ENCODE data around the gene IL11RA.

The IL11RA gene

GRCh38 chr9:34651876-34652601 is at the start of gene IL11RA:
Gene IL11RA, plus strand, starts transcription at chr9:34652185. Its CDS starts 3,033 bp downstream, at chr9:34655218.
- DNase-seq (ENCODE audit: low read depth): peak; percentile 41
- peak within 1 kb of the TSS; percentile 45 for H3K4me3 ChIP-seq (ENCODE audit: low read depth, low read length)

- no peak for DNase-seq (ENCODE audit: low read depth)
- no peak overlapping the region for H3K4me3 ChIP-seq (ENCODE audit: low read depth, low read length)
These were observed 48.3 kb upstream of the IL11RA start for GRCh38 chr9:34603610-34604231.

GRCh38 chr9:34606190-34606589 is 45.8 kb upstream of the IL11RA start:
- no peak overlapping the region for H3K4me3 ChIP-seq (ENCODE audit: low read depth, low read length)
- DNase-seq (ENCODE audit: low read depth): no peak

GRCh38 chr9:34606905-34607304 is 45.1 kb upstream of the IL11RA start:
- DNase-seq (ENCODE audit: low read depth): no peak
- no peak overlapping the region for H3K4me3 ChIP-seq (ENCODE audit: low read depth, low read length)

- no peak for DNase-seq (ENCODE audit: low read depth)
- H3K4me3 ChIP-seq (ENCODE audit: low read depth, low read length): no peak overlapping the region
These were observed 44.7 kb upstream of the IL11RA start for GRCh38 chr9:34607331-34607730.

- peak overlapping the region; percentile 71 for H3K4me3 ChIP-seq (ENCODE audit: low read depth, low read length)
- DNase-seq (ENCODE audit: low read depth): no peak
These were observed 41.4 kb upstream of the IL11RA start for GRCh38 chr9:34610434-34611206.

- DNase-seq (ENCODE audit: low read depth): no peak
- peak overlapping the region; percentile 71 for H3K4me3 ChIP-seq (ENCODE audit: low read depth, low read length)
These were observed 40.7 kb upstream of the IL11RA start for GRCh38 chr9:34611251-34611810.

GRCh38 chr9:34611811-34612787 is 39.9 kb upstream of the IL11RA start, which contains the start of gene RPP25L:
Gene RPP25L, minus strand, starts transcription at chr9:34612097. Its CDS starts 801 bp downstream, at chr9:34611296.
- DNase-seq (ENCODE audit: low read depth): peak; percentile 32
- peak within 1 kb of the TSS; percentile 71 for H3K4me3 ChIP-seq (ENCODE audit: low read depth, low read length)

- no peak for DNase-seq (ENCODE audit: low read depth)
These were observed 39.1 kb upstream of the IL11RA start for GRCh38 chr9:34612788-34613390.

GRCh38 chr9:34615132-34615531 is 36.9 kb upstream of the IL11RA start:
- no peak overlapping the region for H3K4me3 ChIP-seq (ENCODE audit: low read depth, low read length)
- DNase-seq (ENCODE audit: low read depth): no peak

More at GRCh38 chr9:34612788-34613390, 39.1 kb upstream of the IL11RA start:
- peak overlapping the region; percentile 71 for H3K4me3 ChIP-seq (ENCODE audit: low read depth, low read length)

GRCh38 chr9:34620061-34620994 is 31.7 kb upstream of the IL11RA start, which contains the start of gene DCTN3:
Gene DCTN3, minus strand, starts transcription at chr9:34620495. Its CDS starts 31 bp downstream, at chr9:34620464.
- peak within 1 kb of the TSS; percentile 85 for H3K4me3 ChIP-seq (ENCODE audit: low read depth, low read length)
- DNase-seq (ENCODE audit: low read depth): peak; percentile 78

- H3K4me3 ChIP-seq (ENCODE audit: low read depth, low read length): no peak overlapping the region
- DNase-seq (ENCODE audit: low read depth): no peak
These were observed 28.4 kb upstream of the IL11RA start for GRCh38 chr9:34623374-34624235.

GRCh38 chr9:34624475-34625185 is 27.4 kb upstream of the IL11RA start:
- H3K4me3 ChIP-seq (ENCODE audit: low read depth, low read length): no peak overlapping the region
- no peak for DNase-seq (ENCODE audit: low read depth)

GRCh38 chr9:34625186-34625486 is 26.8 kb upstream of the IL11RA start:
- DNase-seq (ENCODE audit: low read depth): no peak
- no peak overlapping the region for H3K4me3 ChIP-seq (ENCODE audit: low read depth, low read length)

GRCh38 chr9:34627716-34628655 is 24.0 kb upstream of the IL11RA start:
- no peak for DNase-seq (ENCODE audit: low read depth)

More at GRCh38 chr9:34627716-34628655, 24.0 kb upstream of the IL11RA start:
- H3K4me3 ChIP-seq (ENCODE audit: low read depth, low read length): peak overlapping the region; percentile 36
